SK-N-SH treated with all-trans-retinoic acid at 6 μM for 48 hours (cell line): ENCODE results near the gene KCNH1.

Experiments
- ATAC-seq: fragments of 200-7000 bp; cut with Tn5 transposase; 3 replicates; pipeline ENCODE4 v1.9.1; 2020; ENCODE audit warnings: mild to moderate bottlenecking, moderate library complexity
- ARNTL ChIP-seq: fragments of 450-650 bp; formaldehyde crosslinking; IDR thresholded peaks from 2 replicates; pipeline ENCODE4 v1.5.0; 2020; ENCODE audit warnings: low read depth, mild to moderate bottlenecking, moderate library complexity, borderline replicate concordance
- BACH2 ChIP-seq: fragments of 250-450 bp; sonication (Bioruptor Pico); IDR thresholded peaks from 2 replicates; pipeline ENCODE4 v1.9.0; 2021; ENCODE audit warnings: mild to moderate bottlenecking, borderline replicate concordance
- CSDC2 ChIP-seq: fragments of 250-450 bp; sonication (Bioruptor Pico); IDR thresholded peaks from 2 replicates; pipeline ENCODE4 v1.5.0; 2020; ENCODE audit warnings: mild to moderate bottlenecking, moderate library complexity
- ESRRG ChIP-seq: fragments of 250-450 bp; sonication (Bioruptor Pico); IDR thresholded peaks from 2 replicates; pipeline ENCODE4 v1.6.1; 2021; ENCODE audit warnings: mild to moderate bottlenecking
- GLIS3 ChIP-seq: fragments of 250-450 bp; sonication (Bioruptor Pico); IDR thresholded peaks from 2 replicates; pipeline ENCODE4 v1.5.0; 2020; ENCODE audit warnings: mild to moderate bottlenecking, moderate library complexity
- ISL1 ChIP-seq: fragments of 250-450 bp; sonication (Bioruptor Pico); IDR thresholded peaks from 2 replicates; pipeline ENCODE4 v2.1.2; 2022; ENCODE audit warnings: mild to moderate bottlenecking, moderate library complexity
- OSR1 ChIP-seq: fragments of 250-450 bp; sonication (Bioruptor Pico); IDR thresholded peaks from 2 replicates; pipeline ENCODE4 v1.8.0; 2022; ENCODE audit warnings: moderate library complexity, mild to moderate bottlenecking, inconsistent platforms
- PPARA ChIP-seq: fragments of 250-450 bp; sonication (Bioruptor Pico); IDR thresholded peaks from 2 replicates; pipeline ENCODE4 v1.5.0; 2020; ENCODE audit warnings: mild to moderate bottlenecking, borderline replicate concordance
- RARB ChIP-seq: fragments of 250-450 bp; sonication (Bioruptor Pico); IDR thresholded peaks from 2 replicates; pipeline ENCODE4 v1.8.0; 2021; ENCODE audit warnings: mild to moderate bottlenecking, moderate library complexity
- SNAI2 ChIP-seq: fragments of 250-450 bp; sonication (Bioruptor Pico); IDR thresholded peaks from 2 replicates; pipeline ENCODE4 v1.5.0; 2020; ENCODE audit warnings: mild to moderate bottlenecking, moderate library complexity
- TCF4 ChIP-seq: fragments of 250-450 bp; sonication (Bioruptor Pico); IDR thresholded peaks from 2 replicates; pipeline ENCODE4 v1.8.0; 2021; ENCODE audit warnings: mild to moderate bottlenecking, moderate library complexity, borderline replicate concordance
- TOX ChIP-seq: fragments of 250-450 bp; sonication (Bioruptor Pico); IDR thresholded peaks from 2 replicates; pipeline ENCODE4 v1.8.0; 2021; ENCODE audit warnings: mild to moderate bottlenecking, moderate library complexity, borderline replicate concordance
- ZC3H10 ChIP-seq: fragments of 250-450 bp; sonication (Bioruptor Pico); IDR thresholded peaks from 2 replicates; pipeline ENCODE4 v1.5.1; 2021; ENCODE audit warnings: mild to moderate bottlenecking, moderate library complexity
- ZFP3 ChIP-seq: fragments of 250-450 bp; sonication (Bioruptor Pico); IDR thresholded peaks from 2 replicates; pipeline ENCODE4 v1.5.0; 2020; ENCODE audit warnings: mild to moderate bottlenecking, moderate library complexity
- ZFP30 ChIP-seq: fragments of 450-650 bp; formaldehyde crosslinking; IDR thresholded peaks from 2 replicates; pipeline ENCODE4 v1.5.0; 2022; ENCODE audit warnings: mild to moderate bottlenecking, moderate library complexity
- ZNF565 ChIP-seq: fragments of 450-650 bp; formaldehyde crosslinking; conservative IDR thresholded peaks from 2 replicates; pipeline ENCODE4 v1.5.0; 2020; ENCODE audit warnings: low read depth, mild to moderate bottlenecking, moderate library complexity
- ZNF70 ChIP-seq: fragments of 450-650 bp; formaldehyde crosslinking; IDR thresholded peaks from 2 replicates; pipeline ENCODE4 v1.5.0; 2020; ENCODE audit warnings: mild to moderate bottlenecking, moderate library complexity
- ZNF8 ChIP-seq: fragments of 450-650 bp; formaldehyde crosslinking; IDR thresholded peaks from 2 replicates; pipeline ENCODE4 v1.5.0; 2020; ENCODE audit warnings: mild to moderate bottlenecking, moderate library complexity
- TF ChIP-seq, protein P1 (sequence below): fragments of 250-450 bp; sonication (Bioruptor Pico); IDR thresholded peaks from 2 replicates; pipeline ENCODE4 v1.5.0; 2020; ENCODE audit warnings: mild to moderate bottlenecking, moderate library complexity
- TF ChIP-seq, protein P2 (sequence below): fragments of 250-450 bp; sonication (Bioruptor Pico); IDR thresholded peaks from 2 replicates; pipeline ENCODE4 v1.8.0; 2020; ENCODE audit warnings: mild to moderate bottlenecking, moderate library complexity, borderline replicate concordance
- TF ChIP-seq, protein P3 (sequence below): fragments of 250-450 bp; sonication (Bioruptor Pico); IDR thresholded peaks from 2 replicates; pipeline ENCODE4 v1.5.1; 2020; ENCODE audit warnings: low read depth, mild to moderate bottlenecking, moderate library complexity

Gene KCNH1

DNA sequence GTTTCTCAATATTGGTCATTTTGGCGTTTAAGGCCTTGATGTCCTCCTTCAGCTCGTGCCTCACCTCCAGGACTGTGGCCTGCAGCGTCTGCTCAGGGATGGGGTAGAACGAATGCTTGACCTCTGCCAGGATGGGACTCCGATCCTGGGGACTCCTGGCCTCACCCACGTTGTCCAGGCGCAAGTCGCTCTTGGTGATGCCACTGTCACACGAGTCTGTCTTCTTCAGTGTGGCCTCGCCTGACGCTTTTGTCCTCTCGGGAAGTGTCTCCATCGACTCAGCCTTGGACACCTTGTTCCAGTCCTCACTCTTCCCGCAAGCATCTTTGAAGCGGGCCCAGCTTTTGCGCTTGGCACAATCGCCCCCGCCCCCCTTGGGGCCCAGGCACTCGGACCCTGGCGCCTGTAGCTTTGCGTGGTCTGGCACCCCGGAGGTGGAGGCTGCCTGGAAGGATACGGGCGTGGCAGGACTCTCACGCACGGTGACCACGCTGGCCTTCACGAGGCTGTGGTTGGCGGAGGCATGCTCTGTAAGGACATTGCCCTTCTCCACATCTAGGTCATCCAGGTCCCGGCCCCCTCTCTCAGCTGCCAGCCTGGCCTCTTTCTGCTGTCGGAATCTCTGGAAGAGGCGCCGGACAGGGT, 450.4 kb downstream of the KCNH1 start:
- TF ChIP-seq GLIS3 (CRISPR knock-in tag): no peak
- ATAC-seq: no peak

DNA sequence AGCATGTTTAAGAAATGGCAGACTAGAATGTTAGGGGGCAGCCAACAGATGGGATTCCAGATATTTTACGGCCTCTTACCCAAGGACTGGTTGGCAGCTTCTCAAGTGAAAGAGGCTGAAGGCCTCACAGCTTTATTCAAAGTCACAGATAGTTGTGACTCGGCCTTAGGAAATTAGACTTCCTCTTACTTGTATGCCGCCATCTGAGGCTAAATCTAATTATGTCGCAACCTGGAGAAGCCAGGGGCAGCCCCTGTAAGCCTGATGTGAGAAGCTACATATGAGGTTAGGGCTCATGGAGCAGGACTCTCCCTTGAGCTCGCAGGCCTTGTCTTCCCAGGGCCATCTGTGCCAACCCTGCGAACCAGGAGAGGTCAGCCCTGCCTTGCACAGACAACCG, 452.8 kb downstream of the KCNH1 start:
- ATAC-seq: no peak

DNA sequence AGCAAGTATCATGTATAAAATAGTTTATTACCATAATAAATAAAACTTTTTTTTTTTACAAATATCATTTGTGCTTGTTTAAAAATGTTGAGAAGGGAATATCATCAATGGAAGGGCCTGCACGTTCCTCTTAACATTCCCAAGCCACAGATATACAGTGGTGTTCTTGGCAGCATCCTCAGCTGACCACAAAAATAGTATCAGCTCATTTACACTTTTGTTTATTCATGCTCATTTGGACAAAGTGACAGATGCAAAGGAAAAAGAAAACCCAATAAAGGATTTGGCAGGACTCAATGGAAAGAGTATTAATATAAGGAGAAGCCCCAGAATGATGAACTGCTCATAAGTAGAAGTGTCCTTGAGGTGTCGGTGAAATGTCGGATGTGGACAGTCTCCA, 455.6 kb downstream of the KCNH1 start:
- ATAC-seq: no peak
- TF ChIP-seq CSDC2 (CRISPR knock-in tag): no peak
- TF ChIP-seq ZC3H10: no peak
- no peak for TF ChIP-seq GLIS3 (CRISPR knock-in tag)
- TF ChIP-seq, protein P1, sequence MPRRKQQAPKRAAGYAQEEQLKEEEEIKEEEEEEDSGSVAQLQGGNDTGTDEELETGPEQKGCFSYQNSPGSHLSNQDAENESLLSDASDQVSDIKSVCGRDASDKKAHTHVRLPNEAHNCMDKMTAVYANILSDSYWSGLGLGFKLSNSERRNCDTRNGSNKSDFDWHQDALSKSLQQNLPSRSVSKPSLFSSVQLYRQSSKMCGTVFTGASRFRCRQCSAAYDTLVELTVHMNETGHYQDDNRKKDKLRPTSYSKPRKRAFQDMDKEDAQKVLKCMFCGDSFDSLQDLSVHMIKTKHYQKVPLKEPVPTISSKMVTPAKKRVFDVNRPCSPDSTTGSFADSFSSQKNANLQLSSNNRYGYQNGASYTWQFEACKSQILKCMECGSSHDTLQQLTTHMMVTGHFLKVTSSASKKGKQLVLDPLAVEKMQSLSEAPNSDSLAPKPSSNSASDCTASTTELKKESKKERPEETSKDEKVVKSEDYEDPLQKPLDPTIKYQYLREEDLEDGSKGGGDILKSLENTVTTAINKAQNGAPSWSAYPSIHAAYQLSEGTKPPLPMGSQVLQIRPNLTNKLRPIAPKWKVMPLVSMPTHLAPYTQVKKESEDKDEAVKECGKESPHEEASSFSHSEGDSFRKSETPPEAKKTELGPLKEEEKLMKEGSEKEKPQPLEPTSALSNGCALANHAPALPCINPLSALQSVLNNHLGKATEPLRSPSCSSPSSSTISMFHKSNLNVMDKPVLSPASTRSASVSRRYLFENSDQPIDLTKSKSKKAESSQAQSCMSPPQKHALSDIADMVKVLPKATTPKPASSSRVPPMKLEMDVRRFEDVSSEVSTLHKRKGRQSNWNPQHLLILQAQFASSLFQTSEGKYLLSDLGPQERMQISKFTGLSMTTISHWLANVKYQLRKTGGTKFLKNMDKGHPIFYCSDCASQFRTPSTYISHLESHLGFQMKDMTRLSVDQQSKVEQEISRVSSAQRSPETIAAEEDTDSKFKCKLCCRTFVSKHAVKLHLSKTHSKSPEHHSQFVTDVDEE (CRISPR knock-in tag): no peak
- TF ChIP-seq RARB (CRISPR knock-in tag): no peak
- no peak for TF ChIP-seq ZFP3
- TF ChIP-seq, protein P2, sequence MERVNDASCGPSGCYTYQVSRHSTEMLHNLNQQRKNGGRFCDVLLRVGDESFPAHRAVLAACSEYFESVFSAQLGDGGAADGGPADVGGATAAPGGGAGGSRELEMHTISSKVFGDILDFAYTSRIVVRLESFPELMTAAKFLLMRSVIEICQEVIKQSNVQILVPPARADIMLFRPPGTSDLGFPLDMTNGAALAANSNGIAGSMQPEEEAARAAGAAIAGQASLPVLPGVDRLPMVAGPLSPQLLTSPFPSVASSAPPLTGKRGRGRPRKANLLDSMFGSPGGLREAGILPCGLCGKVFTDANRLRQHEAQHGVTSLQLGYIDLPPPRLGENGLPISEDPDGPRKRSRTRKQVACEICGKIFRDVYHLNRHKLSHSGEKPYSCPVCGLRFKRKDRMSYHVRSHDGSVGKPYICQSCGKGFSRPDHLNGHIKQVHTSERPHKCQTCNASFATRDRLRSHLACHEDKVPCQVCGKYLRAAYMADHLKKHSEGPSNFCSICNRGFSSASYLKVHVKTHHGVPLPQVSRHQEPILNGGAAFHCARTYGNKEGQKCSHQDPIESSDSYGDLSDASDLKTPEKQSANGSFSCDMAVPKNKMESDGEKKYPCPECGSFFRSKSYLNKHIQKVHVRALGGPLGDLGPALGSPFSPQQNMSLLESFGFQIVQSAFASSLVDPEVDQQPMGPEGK (CRISPR knock-in tag): no peak
- no peak for TF ChIP-seq ZNF8 (CRISPR knock-in tag)
- TF ChIP-seq ZNF565 (CRISPR knock-in tag): no peak
- TF ChIP-seq ESRRG (CRISPR knock-in tag): no peak
- TF ChIP-seq SNAI2: no peak
- TF ChIP-seq, protein P3, sequence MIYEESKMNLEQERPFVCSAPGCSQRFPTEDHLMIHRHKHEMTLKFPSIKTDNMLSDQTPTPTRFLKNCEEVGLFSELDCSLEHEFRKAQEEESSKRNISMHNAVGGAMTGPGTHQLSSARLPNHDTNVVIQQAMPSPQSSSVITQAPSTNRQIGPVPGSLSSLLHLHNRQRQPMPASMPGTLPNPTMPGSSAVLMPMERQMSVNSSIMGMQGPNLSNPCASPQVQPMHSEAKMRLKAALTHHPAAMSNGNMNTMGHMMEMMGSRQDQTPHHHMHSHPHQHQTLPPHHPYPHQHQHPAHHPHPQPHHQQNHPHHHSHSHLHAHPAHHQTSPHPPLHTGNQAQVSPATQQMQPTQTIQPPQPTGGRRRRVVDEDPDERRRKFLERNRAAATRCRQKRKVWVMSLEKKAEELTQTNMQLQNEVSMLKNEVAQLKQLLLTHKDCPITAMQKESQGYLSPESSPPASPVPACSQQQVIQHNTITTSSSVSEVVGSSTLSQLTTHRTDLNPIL (CRISPR knock-in tag): no peak
- no peak for TF ChIP-seq TCF4 (CRISPR knock-in tag)
- no peak for TF ChIP-seq BACH2 (CRISPR knock-in tag)
- no peak for TF ChIP-seq ZFP30 (CRISPR knock-in tag)
- TF ChIP-seq TOX (CRISPR knock-in tag): no peak
- TF ChIP-seq ARNTL (CRISPR knock-in tag): no peak
- TF ChIP-seq ISL1 (CRISPR knock-in tag): no peak
- no peak for TF ChIP-seq ZNF70 (CRISPR knock-in tag)

More for the DNA sequence above, 452.8 kb downstream of the KCNH1 start:
- TF ChIP-seq, protein P1 (CRISPR knock-in tag): no peak
- no peak for TF ChIP-seq RARB (CRISPR knock-in tag)
- TF ChIP-seq GLIS3 (CRISPR knock-in tag): no peak
- no peak for TF ChIP-seq OSR1 (CRISPR knock-in tag)

DNA sequence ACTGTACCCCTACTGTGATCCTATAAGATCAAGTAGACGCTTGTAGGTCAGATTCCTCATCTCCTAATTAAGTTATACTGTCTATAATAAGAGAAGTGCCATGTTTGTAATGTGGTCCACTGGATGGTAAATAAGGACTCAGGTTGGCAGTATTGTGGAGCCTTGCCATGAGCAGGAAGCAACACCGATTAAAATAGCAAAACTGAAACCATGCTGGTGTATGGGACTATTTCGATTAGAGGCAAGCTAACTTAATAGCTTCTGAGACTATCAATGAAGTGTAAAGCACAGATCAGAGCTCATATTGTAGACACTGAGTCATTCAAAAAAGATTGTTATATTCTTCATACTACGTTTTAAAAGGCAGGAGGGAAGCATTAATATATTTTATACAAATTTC, 456.4 kb downstream of the KCNH1 start:
- no peak for TF ChIP-seq BACH2 (CRISPR knock-in tag)
- TF ChIP-seq, protein P2 (CRISPR knock-in tag): no peak
- no peak for TF ChIP-seq CSDC2 (CRISPR knock-in tag)
- no peak for TF ChIP-seq TOX (CRISPR knock-in tag)
- TF ChIP-seq ZC3H10: no peak
- no peak for TF ChIP-seq RARB (CRISPR knock-in tag)
- TF ChIP-seq, protein P1 (CRISPR knock-in tag): no peak
- no peak for TF ChIP-seq SNAI2
- no peak for TF ChIP-seq PPARA (CRISPR knock-in tag)
- TF ChIP-seq ZNF565 (CRISPR knock-in tag): no peak
- TF ChIP-seq ARNTL (CRISPR knock-in tag): no peak
- no peak for ATAC-seq
